Mesendoderm (in vitro differentiated cells): ENCODE data around the gene ZNF253.
"Not testable (repeated sequence)": the region's sequence is repeated elsewhere in the genome, so short reads cannot be mapped to it uniquely, and the experiment has no call there.

Experiments used
- DNase-seq: peaks from one replicate; pipeline ENCODE4 v3.0.0; 2013
- H2AK5ac ChIP-seq: 2 replicates; pipeline ENCODE4 v1.6.1; 2013; ENCODE audit warnings: low read length, inconsistent platforms
- H2BK120ac ChIP-seq: 2 replicates; pipeline ENCODE4 v1.6.1; 2013; ENCODE audit warnings: low read depth, mild to moderate bottlenecking, low read length, moderate library complexity, mixed read lengths
- H2BK15ac ChIP-seq: replicated peaks from 2 replicates; pipeline ENCODE4 v1.6.1; 2013; ENCODE audit warnings: low read depth, mild to moderate bottlenecking, moderate library complexity
- H2BK5ac ChIP-seq: 2 replicates; pipeline ENCODE4 v1.6.1; 2013; ENCODE audit warnings: low read length, inconsistent platforms
- H3K18ac ChIP-seq: 2 replicates; pipeline ENCODE4 v1.6.1; 2013; ENCODE audit warnings: mild to moderate bottlenecking, low read length, mixed read lengths
- H3K23ac ChIP-seq: one replicate; pipeline ENCODE4 v1.6.1; 2013; ENCODE audit warnings: low read length
- H3K27ac ChIP-seq: 2 replicates; pipeline ENCODE4 v1.5.1; 2013; ENCODE audit warnings: low read depth, mild to moderate bottlenecking, inconsistent platforms, low read length, moderate library complexity
- H3K27me3 ChIP-seq: 2 replicates; pipeline ENCODE4 v1.6.1; 2013; ENCODE audit warnings: low read length, control low read depth, mild to moderate bottlenecking, inconsistent platforms; ENCODE audit not compliant: insufficient read depth, poor library complexity
- H3K36me3 ChIP-seq: 2 replicates; pipeline ENCODE4 v1.6.1; 2013; ENCODE audit warnings: low read length, inconsistent platforms; ENCODE audit not compliant: control insufficient read depth, insufficient read depth
- H3K4ac ChIP-seq: one replicate; pipeline ENCODE4 v1.6.1; 2013; ENCODE audit warnings: low read depth, mild to moderate bottlenecking, low read length, moderate library complexity
- H3K4me1 ChIP-seq: 2 replicates; pipeline ENCODE4 v1.6.1; 2013; ENCODE audit warnings: low read depth, low read length, inconsistent platforms; ENCODE audit not compliant: control insufficient read depth
- H3K4me2 ChIP-seq: 2 replicates; pipeline ENCODE4 v1.6.1; 2013; ENCODE audit warnings: low read length
- H3K4me3 ChIP-seq: 2 replicates; pipeline ENCODE4 v1.5.1; 2013; ENCODE audit warnings: mild to moderate bottlenecking, low read length
- H3K56ac ChIP-seq: one replicate; pipeline ENCODE4 v1.6.1; 2013; ENCODE audit warnings: low read length
- H3K79me1 ChIP-seq: 2 replicates; pipeline ENCODE4 v1.6.1; 2013; ENCODE audit warnings: low read length, inconsistent platforms
- H3K79me2 ChIP-seq: 2 replicates; pipeline ENCODE4 v1.6.1; 2013; ENCODE audit warnings: mild to moderate bottlenecking, low read length; ENCODE audit not compliant: control insufficient read depth, insufficient read depth
- H3K9ac ChIP-seq: 2 replicates; pipeline ENCODE4 v1.6.1; 2013; ENCODE audit warnings: low read length, inconsistent platforms
- H4K5ac ChIP-seq: one replicate; pipeline ENCODE4 v1.6.1; 2013; ENCODE audit warnings: low read length
- H4K8ac ChIP-seq: one replicate; pipeline ENCODE4 v1.6.1; 2013; ENCODE audit warnings: low read depth, mild to moderate bottlenecking, control low read depth, low read length, moderate library complexity
- WGBS: extraction: QIAGEN DNeasy Blood & Tissue Kit; methylation state at CpG from one replicate; pipeline ENCODE4 v1.1.7; 2013; ENCODE audit warnings: low lambda C conversion rate, missing lambda C conversion rate; ENCODE audit not compliant: insufficient coverage; ENCODE audit errors: extremely low coverage; 5-methylcytosine and 5-hydroxymethylcytosine counted together

ZNF253 gene

GRCh38 chr19:19933432-19934314 is 68.0 kb downstream of the ZNF253 start:
- not testable (repeated sequence) for H2BK5ac ChIP-seq, DNase-seq, H3K4me1 ChIP-seq, H3K23ac ChIP-seq, H3K27ac ChIP-seq, H3K27me3 ChIP-seq, H3K9ac ChIP-seq, H4K8ac ChIP-seq, H3K79me2 ChIP-seq, H3K4ac ChIP-seq, H2AK5ac ChIP-seq, H3K4me3 ChIP-seq, H3K79me1 ChIP-seq, H4K5ac ChIP-seq, H3K4me2 ChIP-seq, H3K56ac ChIP-seq, H3K18ac ChIP-seq, H2BK120ac ChIP-seq, H2BK15ac ChIP-seq, H3K36me3 ChIP-seq
- WGBS, result no CpG with 5 or more reads among the region's 3 CpGs

GRCh38 chr19:19937403-19937802 is 71.7 kb downstream of the ZNF253 start:
- Histone ChIP-seq H3K27ac (no peak overlapping the region), H2BK15ac (no peak overlapping the region), H3K23ac (no peak overlapping the region), H3K56ac (no peak overlapping the region), H3K4me1 (no peaks in the 10 kb centered on the region), H3K18ac (no peak overlapping the region), H3K79me1 (no peaks in the 10 kb centered on the region), H2BK120ac (no peak overlapping the region), H3K4ac (no peak overlapping the region), H3K36me3 (peaks cover 5% of the 10 kb centered on the region), H2AK5ac (no peak overlapping the region), H4K8ac (no peak overlapping the region), H3K4me2 (no peak overlapping the region), H3K79me2 (no peaks in the 10 kb centered on the region), H3K9ac (no peak overlapping the region), H3K4me3 (no peak overlapping the region), H4K5ac (no peak overlapping the region), H3K27me3 (no peaks in the 10 kb centered on the region), H2BK5ac (no peak overlapping the region)
- WGBS, result no CpG with 5 or more reads among the region's 2 CpGs
- no peak for DNase-seq

- no peak overlapping the region for H2BK15ac ChIP-seq
- H3K4ac ChIP-seq, result no peak overlapping the region
- H3K4me1 ChIP-seq, result no peaks in the 10 kb centered on the region
- no peak overlapping the region for H2BK5ac ChIP-seq
- no peak overlapping the region for H3K27ac ChIP-seq
- no peak overlapping the region for H2AK5ac ChIP-seq
- H3K79me1 ChIP-seq, result no peaks in the 10 kb centered on the region
- H3K23ac ChIP-seq, result no peak overlapping the region
- H3K4me3 ChIP-seq, result no peak overlapping the region
- H3K56ac ChIP-seq, result no peak overlapping the region
- WGBS, result no CpG with 5 or more reads among the region's 2 CpGs
- no peaks in the 10 kb centered on the region for H3K79me2 ChIP-seq
- H3K36me3 ChIP-seq, result peaks cover 4% of the 10 kb centered on the region
- DNase-seq, result no peak
- no peaks in the 10 kb centered on the region for H3K27me3 ChIP-seq
- H3K18ac ChIP-seq, result no peak overlapping the region
- H4K5ac ChIP-seq, result no peak overlapping the region
- no peak overlapping the region for H2BK120ac ChIP-seq
- H3K4me2 ChIP-seq, result no peak overlapping the region
- H4K8ac ChIP-seq, result no peak overlapping the region
- H3K9ac ChIP-seq, result no peak overlapping the region
These were observed 72.8 kb downstream of the ZNF253 start for GRCh38 chr19:19938449-19938848.

- H3K27me3 ChIP-seq, result no peaks in the 10 kb centered on the region
- no peak overlapping the region for H3K23ac ChIP-seq
- no peak overlapping the region for H3K9ac ChIP-seq
- no peak overlapping the region for H2BK120ac ChIP-seq
- H3K4ac ChIP-seq, result no peak overlapping the region
- H3K79me2 ChIP-seq, result no peaks in the 10 kb centered on the region
- H3K4me1 ChIP-seq, result no peaks in the 10 kb centered on the region
- no peaks in the 10 kb centered on the region for H3K36me3 ChIP-seq
- no peak overlapping the region for H2AK5ac ChIP-seq
- H3K79me1 ChIP-seq, result no peaks in the 10 kb centered on the region
- H4K8ac ChIP-seq, result no peak overlapping the region
- H4K5ac ChIP-seq, result no peak overlapping the region
- no peak overlapping the region for H2BK15ac ChIP-seq
- DNase-seq, result peak; percentile 47
- no peak overlapping the region for H3K18ac ChIP-seq
- H3K4me2 ChIP-seq, result no peak overlapping the region
- H2BK5ac ChIP-seq, result no peak overlapping the region
- no peak overlapping the region for H3K27ac ChIP-seq
- WGBS, result no CpG with 5 or more reads among the region's 8 CpGs
- H3K56ac ChIP-seq, result no peak overlapping the region
- H3K4me3 ChIP-seq, result no peak overlapping the region
These were observed 78.3 kb downstream of the ZNF253 start for GRCh38 chr19:19943848-19944582.
